Caco-2 (cell line): ENCODE data around the gene ZXDB. TPM values are rescaled to one million over a fixed set of nuclear protein-coding genes. Genes with fewer than 3 reads are reported as not detected.

ENCODE experiments used
- BruUV-seq: library from RNA; stranded (reverse); fragments of 400-500 nt; replicated peaks from 2 replicates; lab custom pipeline; 2021; lab: Mats Ljungman, UMichigan
- CTCF ChIA-PET: fragments of 300-600 bp; sonication (Branson Sonifier 250); formaldehyde crosslinking; loops from one replicate; lab custom pipeline; 2022; ENCODE audit warnings: antibody characterized with exemption; lab: Charles Lee
- POLR2A ChIA-PET: fragments of 300-600 bp; sonication (Branson Sonifier 250); formaldehyde crosslinking; loops from one replicate; lab custom pipeline; 2022; ENCODE audit warnings: antibody characterized with exemption; lab: Charles Lee
- DNase-seq, 2 experiments: peaks; one replicate each; pipeline versions ENCODE4 v3.0.0 to v3.0.0-alpha.2; 2020 to 2022
- H3K27me3 ChIP-seq: replicated peaks from 2 replicates; pipeline ENCODE4 v1.6.0; 2011; ENCODE audit warnings: low read length; ENCODE audit not compliant: control insufficient read depth, insufficient read depth
- H3K36me3 ChIP-seq: 2 replicates; pipeline ENCODE4 v1.5.1; 2011; ENCODE audit warnings: low read length; ENCODE audit not compliant: control insufficient read depth, insufficient read depth
- H3K4me1 ChIP-seq: fragments of 250-450 bp; sonication (Bioruptor Pico); 2 replicates; pipeline ENCODE4 v1.5.1; 2020; ENCODE audit warnings: mild to moderate bottlenecking
- H3K4me3 ChIP-seq: 2 replicates; pipeline ENCODE4 v1.5.1; 2011; ENCODE audit warnings: low read depth, mild to moderate bottlenecking, control low read depth, low read length
- H3K9me3 ChIP-seq: fragments of 250-450 bp; sonication (Bioruptor Pico); 2 replicates; pipeline ENCODE4 v1.5.1; 2020; ENCODE audit warnings: mild to moderate bottlenecking, moderate library complexity
- H3K27ac Mint-ChIP-seq: one replicate; pipeline ENCODE4 v1.8.0; 2022; ENCODE audit warnings: mixed read lengths; ENCODE audit not compliant: unreplicated experiment
- H3K27me3 Mint-ChIP-seq: one replicate; pipeline ENCODE4 v1.8.0; 2022; ENCODE audit warnings: mixed read lengths; ENCODE audit not compliant: insufficient read depth, unreplicated experiment
- H3K36me3 Mint-ChIP-seq: one replicate; pipeline ENCODE4 v1.8.0; 2022; ENCODE audit warnings: mild to moderate bottlenecking, mixed read lengths; ENCODE audit not compliant: insufficient read depth, unreplicated experiment
- H3K4me1 Mint-ChIP-seq: one replicate; pipeline ENCODE4 v1.8.0; 2022; ENCODE audit warnings: low read depth, mixed read lengths; ENCODE audit not compliant: unreplicated experiment
- H3K4me3 Mint-ChIP-seq: one replicate; pipeline ENCODE4 v1.8.0; 2022; ENCODE audit warnings: mild to moderate bottlenecking, moderate library complexity, mixed read lengths; ENCODE audit not compliant: unreplicated experiment
- H3K9me3 Mint-ChIP-seq: one replicate; pipeline ENCODE4 v1.8.0; 2022; ENCODE audit warnings: mixed read lengths; ENCODE audit not compliant: unreplicated experiment
- CTCF ChIP-seq, 2 experiments: fragments of 200-600 bp in 1 of 2; IDR thresholded peaks; 1 replicate in 1 of 2; 2 replicates in 1 of 2; pipeline versions ENCODE4 v1.5.1 to v1.8.0; 2011 to 2022; ENCODE audit warnings: antibody characterized with exemption in 1 of 2, control low read depth in 1 of 2, inconsistent platforms in 1 of 2, low read depth in 1 of 2, low read length in 1 of 2, mild to moderate bottlenecking in 1 of 2, moderate library complexity in 1 of 2; ENCODE audit not compliant: insufficient read depth in 1 of 2, severe bottlenecking in 1 of 2, unreplicated experiment in 1 of 2
- intact Hi-C: fragments of 100-400 bp; cut with micrococcal nuclease; formaldehyde crosslinking; loops from one replicate; pipeline ENCODE4 v1.10.0; 2022; ENCODE audit not compliant: unreplicated experiment
- total RNA-seq: library from RNA; stranded (reverse); gene quantifications from 2 replicates; pipeline ENCODE4 v1.2.3, GENCODE V29; 2022

ZXDB gene
- total RNA-seq, 1 experiment from 2014 or later = 8.3 TPM

GRCh38 chrX:57641338-57641737, 49.5 kb downstream of the ZXDB start:
- intact Hi-C loops = no loop called here
- Mint-ChIP-seq H3K27me3 (no peaks in the 10 kb centered on the region), H3K27ac (peak overlapping the region; percentile 64), H3K9me3 (no peaks in the 10 kb centered on the region), H3K4me1 (peaks cover 6% of the 10 kb centered on the region), H3K36me3 (no peaks in the 10 kb centered on the region), H3K4me3 (no peak overlapping the region)
- TF ChIP-seq CTCF (IDR thresholded peaks at IDR 0.05; ENCODE audit: insufficient read depth in 1 of 2, low read depth in 1 of 2, low read length in 1 of 2, severe bottlenecking in 1 of 2, unreplicated experiment in 1 of 2) = no peak
- H3K27me3 ChIP-seq = no peaks in the 10 kb centered on the region
- no peaks in the 10 kb centered on the region for H3K9me3 ChIP-seq
- CTCF ChIA-PET = no interaction called here
- DNase-seq = no peak
- no peak overlapping the region for H3K4me3 ChIP-seq
- POLR2A ChIA-PET = no interaction called here
- no TSS peak for BruUV-seq
- H3K4me1 ChIP-seq = no peaks in the 10 kb centered on the region
- no peaks in the 10 kb centered on the region for H3K36me3 ChIP-seq

- no TSS peak for BruUV-seq
- Mint-ChIP-seq H3K27me3 (no peaks in the 10 kb centered on the region), H3K27ac (no peak overlapping the region), H3K9me3 (no peaks in the 10 kb centered on the region), H3K36me3 (no peaks in the 10 kb centered on the region), H3K4me1 (peaks cover 6% of the 10 kb centered on the region), H3K4me3 (no peak overlapping the region)
- Histone ChIP-seq H3K36me3 (no peaks in the 10 kb centered on the region), H3K4me1 (no peaks in the 10 kb centered on the region), H3K4me3 (no peak overlapping the region), H3K27me3 (no peaks in the 10 kb centered on the region), H3K9me3 (no peaks in the 10 kb centered on the region)
- intact Hi-C loops = no loop called here
- no peak for DNase-seq
- TF ChIP-seq CTCF (IDR thresholded peaks at IDR 0.05; ENCODE audit: insufficient read depth in 1 of 2, low read depth in 1 of 2, low read length in 1 of 2, severe bottlenecking in 1 of 2, unreplicated experiment in 1 of 2) = no peak
- ChIA-PET CTCF (no interaction called here), POLR2A (no interaction called here)
Measured at GRCh38 chrX:57643698-57644097, 51.9 kb downstream of the ZXDB start.

- no TSS peak for BruUV-seq
- H3K9me3 ChIP-seq = no peaks in the 10 kb centered on the region
- H3K27ac Mint-ChIP-seq = no peak overlapping the region
Measured at GRCh38 chrX:57647020-57647419, 55.2 kb downstream of the ZXDB start.

More at GRCh38 chrX:57647020-57647419, 55.2 kb downstream of the ZXDB start:
- no peak for TF ChIP-seq CTCF (IDR thresholded peaks at IDR 0.05; ENCODE audit: insufficient read depth in 1 of 2, low read depth in 1 of 2, low read length in 1 of 2, severe bottlenecking in 1 of 2, unreplicated experiment in 1 of 2)
- H3K27me3 Mint-ChIP-seq = no peaks in the 10 kb centered on the region
- no peak for DNase-seq
- ChIA-PET POLR2A (no interaction called here), CTCF (no interaction called here)
- no peaks in the 10 kb centered on the region for H3K27me3 ChIP-seq
- H3K36me3 Mint-ChIP-seq = no peaks in the 10 kb centered on the region
- no peaks in the 10 kb centered on the region for H3K36me3 ChIP-seq
- intact Hi-C loops = no loop called here
- no peaks in the 10 kb centered on the region for H3K9me3 Mint-ChIP-seq
- H3K4me1 ChIP-seq = no peaks in the 10 kb centered on the region
- H3K4me3 ChIP-seq = no peak overlapping the region
- no peaks in the 10 kb centered on the region for H3K4me1 Mint-ChIP-seq
- H3K4me3 Mint-ChIP-seq = no peak overlapping the region

Other genes with a start within 250 kb of the ZXDB start
- not detected in 2 replicates for gene NLRP2B, start 88.2 kb downstream of the ZXDB start, total RNA-seq